ENCODE data around the gene PCGF2. TPM values are rescaled to one million over a fixed set of nuclear protein-coding genes. Genes with fewer than 3 reads are reported as not detected.

PCGF2 gene
- total and polyA plus RNA-seq, 3 experiments from 2014 or later = 0.09 to 0.89 (median 0.72) TPM

GRCh38 chr17:38733282-38733981, 14.7 kb downstream of the PCGF2 start:
- H3K4me1 Mint-ChIP-seq = peaks cover 50 to 64% (median 54%) of the 10 kb centered on the region in 3 donors
- Histone ChIP-seq H3K4me3 (ENCODE audit: low read length) (no peak overlapping the region), H3K27ac (ENCODE audit: low read depth, low read length) (no peak overlapping the region), H3K9me3 (ENCODE audit: low read length) (no peaks in the 10 kb centered on the region), H3K27me3 (ENCODE audit: insufficient read depth, low read length, poor library complexity, severe bottlenecking) (no peaks in the 10 kb centered on the region), H3K4me1 (ENCODE audit: insufficient read depth, low read length) (peaks cover 36% of the 10 kb centered on the region), H3K36me3 (ENCODE audit: insufficient read depth, low read length) (no peaks in the 10 kb centered on the region)
- peak overlapping the region in 7 of 8 donors; percentile 24 to 99 (median 64) for H3K27ac Mint-ChIP-seq
- no peaks in the 10 kb centered on the region for H3K27me3 Mint-ChIP-seq
- no peaks in the 10 kb centered on the region for H3K9me3 Mint-ChIP-seq
- peak overlapping the region in 1 of 7 donors; percentile 38 for H3K4me3 Mint-ChIP-seq
- POLR2A ChIA-PET = interaction anchor here (1.2 kb wide), 1 partner anchor 28 kb away, joined by 5 read pairs; the partner anchor contains the start of gene MLLT6
- CTCF ChIA-PET = interaction anchor here (1.9 to 5.4 kb wide), 8 partner anchors 12 to 174 kb away, joined by 7 to 140 read pairs (median 13); partner anchors contain the start of genes EPOP and PCGF2
- DNase-seq = no peak
- H3K36me3 Mint-ChIP-seq = peaks cover 0 to 16% (median 2%) of the 10 kb centered on the region in 3 donors

GRCh38 chr17:38732376-38733281, 15.5 kb downstream of the PCGF2 start:
- H3K4me3 Mint-ChIP-seq = peak overlapping the region in 6 of 7 donors; percentile 68 to 100 (median 94)
- no peak overlapping the region for H3K4me3 ChIP-seq (ENCODE audit: low read length)
- no peak for DNase-seq
- CTCF ChIA-PET = interaction anchor here (2.1 to 2.7 kb wide), 2 partner anchors 55 to 174 kb away, joined by 11 to 17 read pairs; no protein-coding TSS in a partner anchor
- H3K27ac ChIP-seq (ENCODE audit: low read depth, low read length) = no peak overlapping the region
- no peaks in the 10 kb centered on the region for H3K9me3 Mint-ChIP-seq
- H3K27me3 Mint-ChIP-seq = no peaks in the 10 kb centered on the region
- H3K36me3 Mint-ChIP-seq = peaks cover 0 to 16% (median 2%) of the 10 kb centered on the region in 3 donors
- H3K4me1 ChIP-seq (ENCODE audit: insufficient read depth, low read length) = peaks cover 44% of the 10 kb centered on the region
- no peaks in the 10 kb centered on the region for H3K27me3 ChIP-seq (ENCODE audit: insufficient read depth, low read length, poor library complexity, severe bottlenecking)
- peak overlapping the region; percentile 61 to 99 (median 94) for H3K27ac Mint-ChIP-seq
- peaks cover 58 to 72% (median 62%) of the 10 kb centered on the region in 3 donors for H3K4me1 Mint-ChIP-seq
- H3K9me3 ChIP-seq (ENCODE audit: low read length) = no peaks in the 10 kb centered on the region
- POLR2A ChIA-PET = no interaction called here
- H3K36me3 ChIP-seq (ENCODE audit: insufficient read depth, low read length) = no peaks in the 10 kb centered on the region

GRCh38 chr17:38731526-38732294, 16.4 kb downstream of the PCGF2 start:
- peak overlapping the region; percentile 72 to 100 (median 95) for H3K4me3 Mint-ChIP-seq
- Histone ChIP-seq H3K27me3 (ENCODE audit: insufficient read depth, low read length, poor library complexity, severe bottlenecking) (no peaks in the 10 kb centered on the region), H3K4me3 (ENCODE audit: low read length) (peak overlapping the region; percentile 83), H3K9me3 (ENCODE audit: low read length) (no peaks in the 10 kb centered on the region), H3K27ac (ENCODE audit: low read depth, low read length) (no peak overlapping the region), H3K4me1 (ENCODE audit: insufficient read depth, low read length) (peaks cover 53% of the 10 kb centered on the region), H3K36me3 (ENCODE audit: insufficient read depth, low read length) (no peaks in the 10 kb centered on the region)
- H3K9me3 Mint-ChIP-seq = no peaks in the 10 kb centered on the region
- H3K27ac Mint-ChIP-seq = peak overlapping the region; percentile 61 to 99 (median 94)
- no peaks in the 10 kb centered on the region for H3K27me3 Mint-ChIP-seq
- POLR2A ChIA-PET = interaction anchor here (0.9 to 1.9 kb wide), 4 partner anchors 17 to 30 kb away, joined by 5 to 8 read pairs (median 6); partner anchors contain the start of genes MLLT6 and PSMB3
- peaks cover 0 to 16% (median 2%) of the 10 kb centered on the region in 3 donors for H3K36me3 Mint-ChIP-seq
- DNase-seq = no peak
- CTCF ChIA-PET = interaction anchor here (0.8 to 2.7 kb wide), 9 partner anchors 8 to 173 kb away, joined by 3 to 17 read pairs (median 4); partner anchors contain the start of gene MLLT6
- H3K4me1 Mint-ChIP-seq = peaks cover 67 to 81% (median 71%) of the 10 kb centered on the region in 3 donors

- H3K27ac Mint-ChIP-seq = peak overlapping the region; percentile 78 to 99 (median 96)
- H3K36me3 Mint-ChIP-seq = peaks cover 0 to 18% (median 2%) of the 10 kb centered on the region in 3 donors
- CTCF ChIA-PET = interaction anchor here (0.8 to 2.7 kb wide), 13 partner anchors 7 to 172 kb away, joined by 3 to 17 read pairs (median 4); partner anchors contain the start of gene MLLT6
- peak overlapping the region; percentile 90 to 100 (median 97) for H3K4me3 Mint-ChIP-seq
- no peak for DNase-seq
- peak overlapping the region; percentile 83 for H3K4me3 ChIP-seq (ENCODE audit: low read length)
- no peaks in the 10 kb centered on the region for H3K9me3 ChIP-seq (ENCODE audit: low read length)
- peaks cover 59% of the 10 kb centered on the region for H3K4me1 ChIP-seq (ENCODE audit: insufficient read depth, low read length)
- H3K27me3 ChIP-seq (ENCODE audit: insufficient read depth, low read length, poor library complexity, severe bottlenecking) = no peaks in the 10 kb centered on the region
- no peaks in the 10 kb centered on the region for H3K36me3 ChIP-seq (ENCODE audit: insufficient read depth, low read length)
- POLR2A ChIA-PET = interaction anchor here (0.9 to 1.9 kb wide), 5 partner anchors 18 to 54 kb away, joined by 5 to 8 read pairs (median 6); partner anchors contain the start of genes MLLT6 and PSMB3
- H3K9me3 Mint-ChIP-seq = no peaks in the 10 kb centered on the region
- H3K27me3 Mint-ChIP-seq = no peaks in the 10 kb centered on the region
- peaks cover 72 to 89% (median 78%) of the 10 kb centered on the region in 3 donors for H3K4me1 Mint-ChIP-seq
- peak overlapping the region; percentile 64 for H3K27ac ChIP-seq (ENCODE audit: low read depth, low read length)
These were observed 17.4 kb downstream of the PCGF2 start for GRCh38 chr17:38730526-38731379.

GRCh38 chr17:38729886-38730525, 18.1 kb downstream of the PCGF2 start, which contains the start of gene CISD3:
TSS of gene CISD3 (plus strand) at chr17:38730341. CDS start at chr17:38730359, 18 bp downstream.
- H3K36me3 Mint-ChIP-seq = peaks cover 0 to 23% (median 2%) of the 10 kb centered on the region in 3 donors
- no peaks in the 10 kb centered on the region for H3K27me3 Mint-ChIP-seq
- H3K4me1 Mint-ChIP-seq = peaks cover 78 to 92% (median 84%) of the 10 kb centered on the region in 3 donors
- ChIA-PET POLR2A (interaction anchor here (1.1 to 1.9 kb wide), 5 partner anchors 10 to 54 kb away, joined by 5 to 8 read pairs (median 6); partner anchors contain the start of genes MLLT6 and PSMB3), CTCF (interaction anchor here (1.0 to 3.0 kb wide), 10 partner anchors 21 to 172 kb away, joined by 3 to 26 read pairs (median 4); partner anchors contain the start of gene MLLT6)
- Histone ChIP-seq H3K36me3 (ENCODE audit: insufficient read depth, low read length) (no peaks in the 10 kb centered on the region), H3K9me3 (ENCODE audit: low read length) (no peaks in the 10 kb centered on the region), H3K27ac (ENCODE audit: low read depth, low read length) (peak within 1 kb of the TSS; percentile 64), H3K27me3 (ENCODE audit: insufficient read depth, low read length, poor library complexity, severe bottlenecking) (no peaks in the 10 kb centered on the region), H3K4me3 (ENCODE audit: low read length) (peak within 1 kb of the TSS; percentile 83), H3K4me1 (ENCODE audit: insufficient read depth, low read length) (peaks cover 66% of the 10 kb centered on the region)
- H3K27ac Mint-ChIP-seq = peak within 1 kb of the TSS; percentile 95 to 99 (median 98)
- H3K4me3 Mint-ChIP-seq = peak within 1 kb of the TSS; percentile 90 to 100 (median 97)
- DNase-seq = peak; percentile 83 to 89 (median 85)
- H3K9me3 Mint-ChIP-seq = no peaks in the 10 kb centered on the region

- Mint-ChIP-seq H3K4me1 (peaks cover 79 to 90% (median 82%) of the 10 kb centered on the region in 3 donors), H3K36me3 (peaks cover 0 to 27% (median 2%) of the 10 kb centered on the region in 3 donors), H3K9me3 (no peaks in the 10 kb centered on the region), H3K27ac (peak overlapping the region; percentile 83 to 99 (median 98)), H3K4me3 (peak overlapping the region; percentile 73 to 89 (median 81)), H3K27me3 (no peaks in the 10 kb centered on the region)
- Histone ChIP-seq H3K4me1 (ENCODE audit: insufficient read depth, low read length) (peaks cover 68% of the 10 kb centered on the region), H3K9me3 (ENCODE audit: low read length) (no peaks in the 10 kb centered on the region), H3K4me3 (ENCODE audit: low read length) (peak overlapping the region; percentile 46), H3K36me3 (ENCODE audit: insufficient read depth, low read length) (no peaks in the 10 kb centered on the region), H3K27ac (ENCODE audit: low read depth, low read length) (peak overlapping the region; percentile 60), H3K27me3 (ENCODE audit: insufficient read depth, low read length, poor library complexity, severe bottlenecking) (no peaks in the 10 kb centered on the region)
- ChIA-PET POLR2A (interaction anchor here (0.9 to 2.5 kb wide), 8 partner anchors 10 to 170 kb away, joined by 3 to 56 read pairs (median 6); partner anchors contain the start of genes MLLT6 and PSMB3), CTCF (interaction anchor here (0.8 to 3.0 kb wide), 5 partner anchors 17 to 171 kb away, joined by 3 to 26 read pairs (median 11); partner anchors contain the start of gene MLLT6)
- DNase-seq = no peak
These were observed 18.7 kb downstream of the PCGF2 start for GRCh38 chr17:38729368-38729885.
